NCI-H1048 (cell line): ENCODE measurements around the gene KCNB1.

Source experiments
- DNase-seq: peaks from one replicate; lab custom pipeline; 2025; lab: John Stamatoyannopoulos, UW

Gene KCNB1

GRCh38 chr20:49351775-49352174 is 130.7 kb downstream of the KCNB1 start:
- DNase-seq, result no peak

- no peak for DNase-seq
Measured at GRCh38 chr20:49349694-49350252, 132.7 kb downstream of the KCNB1 start.

- DNase-seq, result no peak
Measured at GRCh38 chr20:49349078-49349477, 133.4 kb downstream of the KCNB1 start.

- no peak for DNase-seq
Measured at GRCh38 chr20:49348563-49348962, 133.9 kb downstream of the KCNB1 start.

GRCh38 chr20:49347156-49347555 is 135.3 kb downstream of the KCNB1 start:
- DNase-seq, result no peak

GRCh38 chr20:49346682-49347081 is 135.8 kb downstream of the KCNB1 start:
- no peak for DNase-seq

- no peak for DNase-seq
Measured at GRCh38 chr20:49345524-49345923, 136.9 kb downstream of the KCNB1 start.

GRCh38 chr20:49344975-49345374 is 137.5 kb downstream of the KCNB1 start:
- no peak for DNase-seq

- no peak for DNase-seq
Measured at GRCh38 chr20:49344140-49344539, 138.3 kb downstream of the KCNB1 start.

GRCh38 chr20:49343246-49343645 is 139.2 kb downstream of the KCNB1 start:
- no peak for DNase-seq

- no peak for DNase-seq
Measured at GRCh38 chr20:49340161-49340966, 142.1 kb downstream of the KCNB1 start.

- no peak for DNase-seq
Measured at GRCh38 chr20:49339123-49339522, 143.3 kb downstream of the KCNB1 start.

- no peak for DNase-seq
Measured at GRCh38 chr20:49338061-49338460, 144.4 kb downstream of the KCNB1 start.

GRCh38 chr20:49337357-49337756 is 145.1 kb downstream of the KCNB1 start:
- DNase-seq, result no peak

- no peak for DNase-seq
Measured at GRCh38 chr20:49336786-49337185, 145.7 kb downstream of the KCNB1 start.

GRCh38 chr20:49335476-49335875 is 147.0 kb downstream of the KCNB1 start:
- DNase-seq, result no peak

GRCh38 chr20:49330701-49331615 is 151.5 kb downstream of the KCNB1 start:
- no peak for DNase-seq

- DNase-seq, result no peak
Measured at GRCh38 chr20:49328790-49329189, 153.7 kb downstream of the KCNB1 start.

- no peak for DNase-seq
Measured at GRCh38 chr20:49326026-49326425, 156.4 kb downstream of the KCNB1 start.

- no peak for DNase-seq
Measured at GRCh38 chr20:49324306-49324705, 158.2 kb downstream of the KCNB1 start.

- DNase-seq, result no peak
Measured at GRCh38 chr20:49323622-49324238, 158.7 kb downstream of the KCNB1 start.

GRCh38 chr20:49320460-49320859 is 162.0 kb downstream of the KCNB1 start:
- DNase-seq, result no peak
